Measurements from ENCODE around the gene SPATA2. TPM values are rescaled to one million over a fixed set of nuclear protein-coding genes. Genes with fewer than 3 reads are reported as not detected.

Gene SPATA2
- total and polyA plus RNA-seq, 4 donors: 1.2 to 3.4 (median 1.4) TPM

DNA sequence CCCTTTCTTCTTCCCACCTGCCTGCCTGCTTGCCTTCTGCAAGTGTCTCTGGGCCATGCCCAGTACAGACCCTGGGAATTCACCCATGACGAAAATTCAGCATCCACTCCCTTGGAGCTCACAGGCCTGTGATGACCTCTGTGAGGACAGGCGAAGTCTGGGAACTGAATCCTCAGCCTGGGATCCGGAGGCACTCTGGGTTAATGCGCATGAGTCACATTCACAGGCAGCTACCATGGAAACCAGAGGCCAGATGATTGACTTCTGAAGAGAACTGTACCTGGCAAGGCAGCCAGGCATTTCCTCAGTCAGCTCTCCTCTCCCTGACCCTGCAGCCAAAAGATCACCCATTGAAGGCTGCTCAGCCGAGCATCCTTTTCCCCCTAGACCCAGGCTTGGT, 61.7 kb downstream of the SPATA2 start:
- peaks cover 9 to 42% (median 25%) of the 10 kb centered on the region in 4 donors for H3K36me3 ChIP-seq (ENCODE audit: control insufficient read depth in 4 of 4, insufficient read depth in 3 of 4, low read depth in 1 of 4, low read length in 3 of 4)

More for the DNA sequence above, 61.7 kb downstream of the SPATA2 start:
- Histone ChIP-seq H3K9ac (ENCODE audit: low read depth in 1 of 2, low read length in 2 of 2) (no peak overlapping the region), H3K27ac (ENCODE audit: low read depth in 1 of 2, low read length in 2 of 2) (no peak overlapping the region), H3K4me1 (ENCODE audit: control insufficient read depth in 4 of 4, insufficient read depth in 4 of 4, low read length in 3 of 4) (no peaks in the 10 kb centered on the region), H3K9me3 (ENCODE audit: control insufficient read depth in 4 of 4, low read length in 3 of 4) (no peaks in the 10 kb centered on the region), H3K4me3 (ENCODE audit: low read depth in 1 of 3, low read length in 3 of 3) (no peak overlapping the region), H3K27me3 (ENCODE audit: control insufficient read depth in 4 of 4, insufficient read depth in 4 of 4, low read length in 3 of 4) (no peaks in the 10 kb centered on the region)
- no peak for DNase-seq (ENCODE audit: low spot score)
- TF ChIP-seq, protein P1, sequence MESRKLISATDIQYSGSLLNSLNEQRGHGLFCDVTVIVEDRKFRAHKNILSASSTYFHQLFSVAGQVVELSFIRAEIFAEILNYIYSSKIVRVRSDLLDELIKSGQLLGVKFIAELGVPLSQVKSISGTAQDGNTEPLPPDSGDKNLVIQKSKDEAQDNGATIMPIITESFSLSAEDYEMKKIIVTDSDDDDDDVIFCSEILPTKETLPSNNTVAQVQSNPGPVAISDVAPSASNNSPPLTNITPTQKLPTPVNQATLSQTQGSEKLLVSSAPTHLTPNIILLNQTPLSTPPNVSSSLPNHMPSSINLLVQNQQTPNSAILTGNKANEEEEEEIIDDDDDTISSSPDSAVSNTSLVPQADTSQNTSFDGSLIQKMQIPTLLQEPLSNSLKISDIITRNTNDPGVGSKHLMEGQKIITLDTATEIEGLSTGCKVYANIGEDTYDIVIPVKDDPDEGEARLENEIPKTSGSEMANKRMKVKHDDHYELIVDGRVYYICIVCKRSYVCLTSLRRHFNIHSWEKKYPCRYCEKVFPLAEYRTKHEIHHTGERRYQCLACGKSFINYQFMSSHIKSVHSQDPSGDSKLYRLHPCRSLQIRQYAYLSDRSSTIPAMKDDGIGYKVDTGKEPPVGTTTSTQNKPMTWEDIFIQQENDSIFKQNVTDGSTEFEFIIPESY (IDR thresholded peaks at IDR 0.05): no peak
- TF ChIP-seq FOXA2 (IDR thresholded peaks at IDR 0.05): no peak
- no peak for TF ChIP-seq NR2F2 (IDR thresholded peaks at IDR 0.05)
- TF ChIP-seq TAF1 (conservative IDR thresholded peaks at IDR 0.05): no peak
- TF ChIP-seq YY1 (IDR thresholded peaks at IDR 0.05): no peak
- TF ChIP-seq HNF4A (conservative IDR thresholded peaks at IDR 0.05): no peak
- TF ChIP-seq SP1 (IDR thresholded peaks at IDR 0.05): no peak
- TF ChIP-seq ATF3 (IDR thresholded peaks at IDR 0.05): no peak
- no peak for TF ChIP-seq RAD21 (IDR thresholded peaks at IDR 0.05)
- TF ChIP-seq FOXA1 (IDR thresholded peaks at IDR 0.05): no peak
- TF ChIP-seq, protein P2, sequence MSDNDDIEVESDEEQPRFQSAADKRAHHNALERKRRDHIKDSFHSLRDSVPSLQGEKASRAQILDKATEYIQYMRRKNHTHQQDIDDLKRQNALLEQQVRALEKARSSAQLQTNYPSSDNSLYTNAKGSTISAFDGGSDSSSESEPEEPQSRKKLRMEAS (IDR thresholded peaks at IDR 0.05): no peak
- TF ChIP-seq HNF4G (IDR thresholded peaks at IDR 0.05): no peak
- TF ChIP-seq JUND (IDR thresholded peaks at IDR 0.05): no peak
- 95% methylated on average over 5 of the region's 5 CpGs for WGBS

Small RNA genes within 50 kb of the gene (small RNA-seq; reads per million reads assigned to genes)
- not detected for gene RF00017
- not detected for gene RF00019

Other genes with a start within 250 kb of the SPATA2 start
- 10 to 100 TPM; 14.1 to 28.2 TPM for gene B4GALT5, start 201.7 kb downstream of the SPATA2 start, total RNA-seq
- 10 to 100 TPM in 1 of 2 donors, 1 to 10 TPM in 1; 2.0 to 14.8 TPM for gene B4GALT5, start 201.7 kb downstream of the SPATA2 start, polyA plus RNA-seq
- gene SLC9A8, start 102.7 kb downstream of the SPATA2 start, total RNA-seq: 1 to 10 TPM; 9.2 to 9.5 TPM
- 1 to 10 TPM; 4.0 to 8.0 TPM for gene SLC9A8, start 102.7 kb downstream of the SPATA2 start, polyA plus RNA-seq
- gene RNF114, start 20.9 kb upstream of the SPATA2 start, total RNA-seq: 10 to 100 TPM; 30.9 to 87.9 TPM
- 10 to 100 TPM; 33.8 to 48.0 TPM for gene RNF114, start 20.9 kb upstream of the SPATA2 start, polyA plus RNA-seq
- gene SNAI1, start 67.5 kb upstream of the SPATA2 start, total RNA-seq: under 1 TPM; 0.28 to 0.75 TPM
- 1 to 10 TPM in 1 of 2 donors, under 1 TPM in 1; 0.44 to 3.4 TPM for gene SNAI1, start 67.5 kb upstream of the SPATA2 start, polyA plus RNA-seq
- gene UBE2V1, start 197.6 kb upstream of the SPATA2 start, total RNA-seq: 10 to 100 TPM; 27.9 to 29.7 TPM
- gene UBE2V1, start 197.6 kb upstream of the SPATA2 start, polyA plus RNA-seq: 10 to 100 TPM; 38.8 to 53.0 TPM
- gene PEDS1, start 238.2 kb upstream of the SPATA2 start, total RNA-seq: 1 to 10 TPM; 4.8 to 6.5 TPM
- 10 to 100 TPM; 10.7 to 19.3 TPM for gene PEDS1, start 238.2 kb upstream of the SPATA2 start, polyA plus RNA-seq